H1 (cell line): ENCODE data around the gene DDX43. TPM values are rescaled to one million over a fixed set of nuclear protein-coding genes. Genes with fewer than 3 reads are reported as not detected.
A peak's percentile ranks its signal among the peaks of the same experiment; 100 is the strongest.

ENCODE experiments used
- CEBPB ChIP-seq: IDR thresholded peaks from 2 replicates; pipeline ENCODE4 v1.6.1; 2012; ENCODE audit warnings: low read depth, low read length
- CHD2 ChIP-seq: IDR thresholded peaks from 2 replicates; pipeline ENCODE4 v1.6.1; 2012; ENCODE audit warnings: low read length, improper control_type of control experiment
- CTCF ChIP-seq, 3 experiments: IDR thresholded peaks; 1 replicate in 2 of 3; 2 replicates in 1 of 3; pipeline versions ENCODE4 v1.5.1 to v1.6.1; 2011; ENCODE audit warnings: low read length in 3 of 3, mild to moderate bottlenecking in 3 of 3, inconsistent platforms in 2 of 3, low read depth in 1 of 3, moderate library complexity in 1 of 3; ENCODE audit not compliant: insufficient read depth in 1 of 3; ENCODE audit errors: control extremely low read depth in 1 of 3
- FOSL1 ChIP-seq: IDR thresholded peaks from 2 replicates; pipeline ENCODE4 v1.6.1; 2011; ENCODE audit warnings: mild to moderate bottlenecking, low read depth, low read length, moderate library complexity; ENCODE audit not compliant: insufficient read depth
- GTF2F1 ChIP-seq: IDR thresholded peaks from 2 replicates; pipeline ENCODE4 v1.6.1; 2012; ENCODE audit warnings: low read depth, low read length, improper control_type of control experiment, borderline replicate concordance
- HDAC2 ChIP-seq, 2 experiments: fragments of 300-600 bp in 1 of 2; sonication (generic) in 1 of 2; IDR thresholded peaks; 2 replicates each; pipeline ENCODE4 v1.6.1; 2011 to 2012; ENCODE audit warnings: low read depth in 2 of 2, low read length in 2 of 2, mild to moderate bottlenecking in 2 of 2, moderate library complexity in 2 of 2, borderline replicate concordance in 1 of 2, inconsistent platforms in 1 of 2
- KDM4A ChIP-seq: IDR thresholded peaks from one replicate; pipeline ENCODE4 v1.7.1; 2012; ENCODE audit warnings: low read depth, mild to moderate bottlenecking, moderate library complexity, low read length, inconsistent platforms; ENCODE audit not compliant: severe bottlenecking
- MAX ChIP-seq: IDR thresholded peaks from 2 replicates; pipeline ENCODE4 v1.6.1; 2012; ENCODE audit warnings: inconsistent platforms
- NANOG ChIP-seq: IDR thresholded peaks from 2 replicates; pipeline ENCODE4 v1.6.1; 2011; ENCODE audit warnings: low read length, low read depth, mild to moderate bottlenecking, inconsistent platforms; ENCODE audit not compliant: insufficient read depth, poor library complexity, severe bottlenecking
- POU5F1 ChIP-seq: IDR thresholded peaks from 2 replicates; pipeline ENCODE4 v1.6.1; 2011; ENCODE audit warnings: low read depth, mild to moderate bottlenecking, low read length, moderate library complexity
- RAD21 ChIP-seq, 2 experiments: IDR thresholded peaks in 1 of 2; conservative IDR thresholded peaks in 1 of 2; 2 replicates each; pipeline ENCODE4 v1.6.1; 2011; ENCODE audit warnings: low read depth in 2 of 2, low read length in 2 of 2, improper control_type of control experiment in 1 of 2, inconsistent platforms in 1 of 2, mild to moderate bottlenecking in 1 of 2, moderate library complexity in 1 of 2
- RNF2 ChIP-seq: fragments of 200-900, 300-1000 bp; sonication (generic); IDR thresholded peaks from 2 replicates; pipeline ENCODE4 v1.7.1; 2016; ENCODE audit warnings: borderline replicate concordance, low read depth, mild to moderate bottlenecking, antibody characterized with exemption, low read length; ENCODE audit not compliant: poor library complexity, severe bottlenecking; ENCODE audit errors: missing control alignments
- RXRA ChIP-seq: IDR thresholded peaks from 2 replicates; pipeline ENCODE4 v1.6.1; 2011; ENCODE audit warnings: low read depth, mild to moderate bottlenecking, low read length, moderate library complexity; ENCODE audit not compliant: insufficient read depth
- SAP30 ChIP-seq: fragments of 300-600 bp; sonication (generic); IDR thresholded peaks from 2 replicates; pipeline ENCODE4 v1.7.1; 2012; ENCODE audit warnings: low read length, moderate library complexity, mild to moderate bottlenecking, inconsistent platforms; ENCODE audit not compliant: insufficient read depth, insufficient replicate concordance
- SIRT6 ChIP-seq: IDR thresholded peaks from one replicate; pipeline ENCODE4 v1.7.1; 2012; ENCODE audit warnings: low read length, inconsistent platforms
- USF2 ChIP-seq: IDR thresholded peaks from 2 replicates; pipeline ENCODE4 v1.6.1; 2011; ENCODE audit warnings: low read length, improper control_type of control experiment
- YY1 ChIP-seq: IDR thresholded peaks from 2 replicates; pipeline ENCODE4 v1.6.1; 2011; ENCODE audit warnings: low read depth, mild to moderate bottlenecking, low read length
- polyA plus RNA-seq, 7 experiments: library from polyadenylated mRNA; depleted of rRNA in 3 of 7; stranded (reverse) in 5 of 7; unstranded in 2 of 7; fragments of >200 nt in 5 of 7; fragments of 200-250 nt in 2 of 7; gene quantifications; 1 replicate in 5 of 7; 2 replicates in 1 of 7; 4 replicates in 1 of 7; pipeline versions ENCODE4 v1.2.1 to v1.2.3, GENCODE V29; 2011 to 2013; ENCODE audit warnings: missing spikeins in 2 of 7, mixed read lengths in 2 of 7
- total RNA-seq: library from RNA; stranded (reverse); fragmentation: NEBNext Ultra II Directional; extraction: Animal tissue kit (Norgen Biotek cat#: 25700); gene quantifications from 2 replicates; pipeline ENCODE4 v1.2.1, GENCODE V29; 2021

DDX43 gene
- total and polyA plus RNA-seq, 2 of the 8 experiments (the other 6 are each of a cell fraction or from before 2014, with no cell fraction given), result 0.05 TPM; not detected in 1

- TF ChIP-seq CTCF (IDR thresholded peaks at IDR 0.05; ENCODE audit: control extremely low read depth in 1 of 3, insufficient read depth in 1 of 3, low read depth in 1 of 3, low read length in 3 of 3), result no peak
- TF ChIP-seq SIRT6, result no peak
- no peak for TF ChIP-seq GTF2F1
- no peak for TF ChIP-seq USF2
- TF ChIP-seq RAD21 (IDR thresholded peaks at IDR 0.05 in 1 of 2, conservative IDR thresholded peaks at IDR 0.05 in 1 of 2; ENCODE audit: low read depth in 2 of 2, low read length in 2 of 2), result no peak
- no peak for TF ChIP-seq POU5F1
- TF ChIP-seq NANOG, result no peak
- no peak for TF ChIP-seq RXRA
- TF ChIP-seq MAX, result peak; percentile 44; the same call in 1 of the 2 replicates
- TF ChIP-seq YY1, result peak; percentile 98
- no peak for TF ChIP-seq FOSL1
- peak; percentile 95 for TF ChIP-seq CEBPB
- TF ChIP-seq HDAC2 (IDR thresholded peaks at IDR 0.05; ENCODE audit: borderline replicate concordance in 1 of 2, low read depth in 2 of 2, low read length in 2 of 2), result peak; percentile 65 to 95; a peak in 3 of 4 replicates
- TF ChIP-seq KDM4A, result peak; percentile 71
- no peak for TF ChIP-seq RNF2
- peak; percentile 85 for TF ChIP-seq SAP30
- no peak for TF ChIP-seq CHD2
Observed at GRCh38 chr6:73461537-73462350, 67.1 kb downstream of the DDX43 start, which contains the start of gene MTO1 (continued).
